Nephron progenitor cell (in vitro differentiated cells): ENCODE results near the gene CCDC157.
A peak's percentile ranks its signal among the peaks of the same experiment; 100 is the strongest.

Experiments
- DNase-seq: peaks from one replicate; pipeline ENCODE4 v3.0.0; 2021
- H3K27ac Mint-ChIP-seq: 2 replicates; pipeline ENCODE4 v1.8.0; 2021; ENCODE audit warnings: mild to moderate bottlenecking, moderate library complexity, mixed read lengths
- H3K27me3 Mint-ChIP-seq: 2 replicates; pipeline ENCODE4 v1.8.0; 2021; ENCODE audit warnings: mild to moderate bottlenecking, low read depth, mixed read lengths; ENCODE audit not compliant: poor library complexity
- H3K36me3 Mint-ChIP-seq: 2 replicates; pipeline ENCODE4 v1.8.0; 2021; ENCODE audit warnings: low read depth, mixed read lengths
- H3K4me1 Mint-ChIP-seq: 2 replicates; pipeline ENCODE4 v1.8.0; 2021; ENCODE audit warnings: mixed read lengths
- H3K4me3 Mint-ChIP-seq: 2 replicates; pipeline ENCODE4 v1.8.0; 2021; ENCODE audit warnings: mild to moderate bottlenecking, moderate library complexity, mixed read lengths
- H3K9me3 Mint-ChIP-seq: 2 replicates; pipeline ENCODE4 v1.8.0; 2021; ENCODE audit warnings: mild to moderate bottlenecking, moderate library complexity, mixed read lengths
- TF ChIP-seq, protein P1 (sequence below): fragments of 200-600 bp; sonication (generic); IDR thresholded peaks from 2 replicates; pipeline ENCODE4 v1.5.0; 2021; ENCODE audit warnings: antibody characterized with exemption

The CCDC157 gene

DNA sequence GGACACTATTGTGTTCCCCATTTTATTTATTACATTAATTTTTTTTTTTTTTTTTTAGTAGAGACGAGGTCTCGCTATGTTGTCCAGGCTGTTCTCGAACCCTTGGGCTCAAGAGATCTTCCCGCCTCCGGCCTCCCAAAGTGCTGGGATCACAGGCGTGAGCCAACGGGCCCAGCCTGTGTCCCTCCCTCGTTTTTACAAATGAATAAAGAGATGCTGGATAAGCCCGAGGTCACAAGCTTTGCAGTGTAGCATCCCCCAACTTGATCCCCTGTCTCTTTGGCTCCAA is 68.5 kb downstream of the CCDC157 start:
- Mint-ChIP-seq H3K9me3 (no peaks in the 10 kb centered on the region), H3K27ac (peak overlapping the region; percentile 13), H3K27me3 (peaks cover 10% of the 10 kb centered on the region), H3K4me3 (peak overlapping the region; percentile 91), H3K36me3 (peaks cover 22% of the 10 kb centered on the region), H3K4me1 (peaks cover 51% of the 10 kb centered on the region)
- TF ChIP-seq, protein P1, sequence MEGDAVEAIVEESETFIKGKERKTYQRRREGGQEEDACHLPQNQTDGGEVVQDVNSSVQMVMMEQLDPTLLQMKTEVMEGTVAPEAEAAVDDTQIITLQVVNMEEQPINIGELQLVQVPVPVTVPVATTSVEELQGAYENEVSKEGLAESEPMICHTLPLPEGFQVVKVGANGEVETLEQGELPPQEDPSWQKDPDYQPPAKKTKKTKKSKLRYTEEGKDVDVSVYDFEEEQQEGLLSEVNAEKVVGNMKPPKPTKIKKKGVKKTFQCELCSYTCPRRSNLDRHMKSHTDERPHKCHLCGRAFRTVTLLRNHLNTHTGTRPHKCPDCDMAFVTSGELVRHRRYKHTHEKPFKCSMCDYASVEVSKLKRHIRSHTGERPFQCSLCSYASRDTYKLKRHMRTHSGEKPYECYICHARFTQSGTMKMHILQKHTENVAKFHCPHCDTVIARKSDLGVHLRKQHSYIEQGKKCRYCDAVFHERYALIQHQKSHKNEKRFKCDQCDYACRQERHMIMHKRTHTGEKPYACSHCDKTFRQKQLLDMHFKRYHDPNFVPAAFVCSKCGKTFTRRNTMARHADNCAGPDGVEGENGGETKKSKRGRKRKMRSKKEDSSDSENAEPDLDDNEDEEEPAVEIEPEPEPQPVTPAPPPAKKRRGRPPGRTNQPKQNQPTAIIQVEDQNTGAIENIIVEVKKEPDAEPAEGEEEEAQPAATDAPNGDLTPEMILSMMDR = no peak
- no peak for DNase-seq

DNA sequence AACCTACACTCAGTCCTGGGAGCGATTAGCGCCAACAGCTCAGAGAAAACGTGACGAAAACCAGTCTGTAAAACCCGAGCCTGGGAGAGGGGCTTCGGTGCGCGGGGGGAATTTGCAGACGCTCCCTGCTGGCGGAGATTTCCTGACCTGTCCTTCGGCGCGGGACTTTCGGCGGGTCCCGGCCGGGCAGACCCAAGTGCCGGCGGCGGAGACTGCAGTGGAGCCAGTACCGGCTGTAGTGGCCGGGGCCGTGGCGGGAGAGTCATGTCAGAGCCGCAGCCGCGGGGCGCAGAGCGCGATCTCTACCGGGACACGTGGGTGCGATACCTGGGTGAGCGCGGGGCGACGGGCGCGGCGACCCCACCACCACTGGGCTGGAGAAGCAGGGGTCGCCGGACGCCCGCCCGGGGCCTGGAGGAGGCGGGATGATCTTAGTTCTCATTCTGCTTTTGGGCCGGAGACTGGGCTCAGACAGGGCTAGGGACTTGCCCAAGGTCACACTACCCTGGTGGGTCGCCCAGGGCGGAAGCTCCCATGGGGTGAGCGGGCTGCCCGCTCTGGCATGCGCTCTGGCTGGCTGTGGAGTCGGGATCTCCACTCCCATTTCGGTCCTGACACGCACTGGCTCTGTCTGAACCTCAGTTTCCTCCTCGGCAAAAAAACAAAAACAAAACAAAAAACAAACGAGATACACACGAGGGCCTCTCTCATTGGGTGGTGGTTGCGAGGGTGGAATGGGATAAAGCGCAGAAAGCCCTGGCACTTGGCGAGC is 69.0 kb downstream of the CCDC157 start, which contains the start of gene MTFP1:
MTFP1 (plus strand) TSS at position 153 of the 772 bp plus-strand sequence; CDS start at position 265, 112 bp downstream.
- Mint-ChIP-seq H3K36me3 (peaks cover 17% of the 10 kb centered on the region), H3K27ac (peak within 1 kb of the TSS; percentile 13), H3K9me3 (no peaks in the 10 kb centered on the region), H3K27me3 (peaks cover 6% of the 10 kb centered on the region), H3K4me1 (peaks cover 46% of the 10 kb centered on the region), H3K4me3 (peak within 1 kb of the TSS; percentile 91)
- TF ChIP-seq, protein P1 = no peak
- DNase-seq = peak; percentile 76
